Measurements from ENCODE around the gene FZD4. TPM values are rescaled to one million over a fixed set of nuclear protein-coding genes. Genes with fewer than 3 reads are reported as not detected.

FZD4 gene
- total and polyA plus RNA-seq, 12 donors = 13.5 to 34.6 (median 22.4) TPM

DNA sequence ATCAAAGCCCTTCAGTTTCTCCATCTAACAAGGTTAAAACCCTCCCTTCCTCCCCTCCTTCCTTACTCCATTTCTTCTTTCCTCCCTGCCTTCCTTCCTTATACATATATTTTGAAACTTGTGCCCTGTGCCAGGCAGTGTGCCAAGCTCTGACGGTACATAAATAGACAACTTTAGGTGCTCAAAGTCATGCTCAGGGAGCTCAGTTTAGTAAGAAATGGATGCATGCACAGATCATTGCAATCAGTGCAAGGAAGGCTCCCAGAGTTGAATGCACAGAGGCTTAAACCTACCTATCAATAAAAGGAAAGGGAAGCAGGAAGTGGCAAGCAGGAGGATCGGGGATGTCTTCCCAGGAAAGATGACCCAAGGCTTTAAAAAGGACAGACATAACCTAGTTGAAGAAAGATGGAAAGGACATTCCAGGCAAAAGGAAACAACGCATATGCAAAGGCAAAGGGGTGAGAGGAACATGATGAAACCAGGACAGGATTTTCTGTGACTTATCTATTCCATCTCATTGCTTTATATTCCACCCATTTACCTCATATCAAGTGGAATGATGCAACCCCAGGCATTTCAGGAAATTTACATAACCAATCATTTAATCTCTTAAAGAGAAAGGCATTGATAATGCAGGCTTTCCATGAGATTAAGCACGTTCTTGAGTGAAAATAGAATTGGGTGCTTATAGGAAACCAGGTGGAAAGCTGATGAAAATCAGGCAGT lies 13.2 kb downstream of the FZD4 start:
- ATAC-seq (no peak), DNase-seq (no peak)
- H3K27me3 ChIP-seq = no peaks in the 10 kb centered on the region
- H3K27ac ChIP-seq = peak overlapping the region in 9 of 10 donors; percentile 53 to 88 (median 79)
- intact Hi-C loops (cut with DNase I) = loop anchor here in 5 of 10 donors (5.0 to 10.0 kb wide), 6 partner anchors 95 to 480 kb away; partner anchors contain the start of gene TMEM135 (in 1 of the 5)
- peaks cover 25 to 89% (median 74%) of the 10 kb centered on the region in 9 donors for H3K4me1 ChIP-seq
- TF ChIP-seq CTCF (IDR thresholded peaks at IDR 0.05) = no peak
- H3K4me3 ChIP-seq = no peak overlapping the region
- H3K36me3 ChIP-seq = peaks cover 0 to 46% (median 19%) of the 10 kb centered on the region in 9 donors
- 50 to 52% methylated on average over 4 of the region's 4 CpGs for WGBS, 2 donors
- H3K9me3 ChIP-seq = no peaks in the 10 kb centered on the region

DNA sequence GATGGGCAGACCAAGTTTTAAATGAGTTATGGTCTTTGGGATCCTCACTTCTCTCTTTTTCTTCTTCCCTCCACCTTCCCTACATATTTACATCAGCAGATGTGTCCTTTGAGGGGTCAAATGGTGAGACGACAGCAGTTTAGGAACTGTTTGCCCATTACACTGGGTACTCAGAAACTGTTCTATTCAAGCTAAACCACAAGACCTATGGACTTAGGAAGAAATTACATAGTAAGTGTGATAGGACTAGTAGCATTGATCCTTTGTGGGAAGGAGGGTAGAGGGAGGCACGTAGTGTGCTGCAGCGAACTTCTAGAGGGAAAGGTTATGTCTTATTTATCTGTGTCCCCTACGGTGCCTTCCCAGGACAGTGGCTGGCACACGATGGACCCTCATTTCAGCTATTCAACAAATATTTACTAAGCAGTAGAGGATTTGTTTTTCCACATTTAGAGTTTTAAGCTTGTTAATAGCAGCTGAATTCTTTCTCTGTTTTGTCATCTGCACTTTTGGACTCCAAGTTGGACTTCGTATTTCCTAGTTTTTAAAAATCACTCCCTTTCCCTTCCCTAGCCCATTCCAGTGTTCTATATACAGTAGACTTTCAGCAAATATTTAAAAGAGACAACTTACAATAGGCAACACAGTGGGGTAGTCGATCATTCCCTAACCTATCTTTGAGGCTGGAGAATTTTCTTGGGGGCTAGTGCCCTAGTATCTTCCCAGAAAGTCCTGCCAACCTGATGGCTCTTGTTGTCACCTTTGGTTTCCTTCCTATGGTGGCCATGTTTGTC lies 13.9 kb downstream of the FZD4 start:
- peak in 3 of 8 donors; percentile 10 to 23 (median 18) for ATAC-seq

DNA sequence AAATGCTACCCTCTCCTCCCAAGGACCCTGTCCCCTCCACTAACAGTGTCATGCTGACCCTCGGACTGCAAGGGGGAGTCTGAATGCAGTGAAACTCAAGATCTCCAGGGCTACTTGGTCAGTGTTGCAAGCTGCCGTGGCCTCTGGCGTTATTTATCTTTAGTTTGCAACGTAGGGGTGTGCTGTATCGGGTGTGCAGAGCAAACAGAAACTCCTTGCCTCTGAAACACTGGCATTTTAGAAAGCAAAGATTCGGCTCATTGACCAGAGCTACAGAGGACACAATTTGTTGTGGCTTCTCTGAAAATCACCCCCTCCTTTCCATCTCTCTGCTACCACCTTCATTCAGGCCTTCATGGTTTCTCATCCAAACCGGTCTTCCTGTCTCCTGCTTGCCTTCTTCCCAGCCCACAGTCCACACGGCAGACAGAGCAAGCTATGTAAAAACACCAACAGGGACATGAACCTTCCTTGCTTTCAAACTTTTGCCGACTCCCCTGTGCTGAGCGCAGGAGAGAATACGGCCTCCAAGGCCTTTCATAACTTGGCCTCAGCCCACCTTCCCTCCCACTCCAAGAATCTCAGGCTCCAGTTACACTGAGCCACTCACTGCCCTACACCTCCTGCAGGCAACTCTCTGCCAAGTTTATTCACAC lies 14.9 kb downstream of the FZD4 start:
- intact Hi-C loops (cut with DNase I) = loop anchor here in 5 of 10 donors (5.0 to 10.0 kb wide), 6 partner anchors 97 to 482 kb away; partner anchors contain the start of gene TMEM135 (in 1 of the 5)
- peak overlapping the region in 8 of 10 donors; percentile 5 to 38 (median 27) for H3K4me3 ChIP-seq
- ATAC-seq = peak; percentile 85 to 94 (median 92)
- H3K36me3 ChIP-seq = peaks cover 0 to 37% (median 9%) of the 10 kb centered on the region in 9 donors
- 16 to 26% methylated on average over 11 of the region's 11 CpGs for WGBS, 2 donors
- H3K9me3 ChIP-seq = no peaks in the 10 kb centered on the region
- H3K4me1 ChIP-seq = peaks cover 25 to 80% (median 59%) of the 10 kb centered on the region in 9 donors
- DNase-seq = peak; percentile 39 to 68
- H3K27me3 ChIP-seq = no peaks in the 10 kb centered on the region
- peak in 3 of 9 donors; percentile 9 to 29 (median 17) for TF ChIP-seq CTCF (IDR thresholded peaks at IDR 0.05)
- peak overlapping the region; percentile 66 to 88 (median 80) for H3K27ac ChIP-seq

More for the DNA sequence above, 13.9 kb downstream of the FZD4 start:
- intact Hi-C loops (cut with DNase I) = loop anchor here in 5 of 10 donors (5.0 to 10.0 kb wide), 6 partner anchors 96 to 481 kb away; partner anchors contain the start of gene TMEM135 (in 1 of the 5)
- Histone ChIP-seq H3K9me3 (no peaks in the 10 kb centered on the region), H3K4me3 (peak overlapping the region in 1 of 10 donors; percentile 6), H3K27me3 (no peaks in the 10 kb centered on the region), H3K36me3 (peaks cover 0 to 41% (median 12%) of the 10 kb centered on the region in 9 donors), H3K4me1 (peaks cover 25 to 85% (median 67%) of the 10 kb centered on the region in 9 donors), H3K27ac (peak overlapping the region in 9 of 10 donors; percentile 76 to 88 (median 80))
- DNase-seq = no peak
- WGBS, 2 donors = 55 to 72% methylated on average over 7 of the region's 7 CpGs
- no peak for TF ChIP-seq CTCF (IDR thresholded peaks at IDR 0.05)

Measured in heart right ventricle (tissue), 16 donors.